Peyer's patch (tissue), 4 donors: ENCODE measurements around the gene NPTXR. TPM values are rescaled to one million over a fixed set of nuclear protein-coding genes. Genes with fewer than 3 reads are reported as not detected.

ENCODE experiments used
- DNase-seq, 3 donors: peaks; one replicate each; pipeline ENCODE4 v3.0.0-alpha.2; 2017 to 2019
- H3K27ac ChIP-seq, 4 donors: fragments of 200-600 bp; sonication (generic); one replicate each; pipeline ENCODE4 v1.5.1; 2016 to 2019
- H3K27me3 ChIP-seq, 2 donors: fragments of 200-600 bp; sonication (generic); one replicate each; pipeline ENCODE4 v1.5.1; 2019
- H3K36me3 ChIP-seq, 3 donors: fragments of 200-600 bp; sonication (generic); one replicate each; pipeline ENCODE4 v1.5.1; 2016 to 2019
- H3K4me1 ChIP-seq, 4 donors: fragments of 200-600 bp; sonication (generic); one replicate each; pipeline ENCODE4 v1.5.1; 2016 to 2019
- H3K4me3 ChIP-seq, 4 donors: fragments of 200-600 bp; sonication (generic); 1 replicate in 3 of 4; 2 replicates in 1 of 4; pipeline ENCODE4 v1.5.1; 2016 to 2019; ENCODE audit warnings: mild to moderate bottlenecking in 1 of 4
- H3K9me3 ChIP-seq, 4 donors: fragments of 200-600 bp; sonication (generic); one replicate each; pipeline ENCODE4 v1.5.1; 2016 to 2019; ENCODE audit warnings: mild to moderate bottlenecking in 1 of 4
- POLR2A ChIP-seq, 2 donors: fragments of 450-650 bp; IDR thresholded peaks; one replicate each; pipeline ENCODE4 v1.5.1; 2017; ENCODE audit warnings: antibody characterized with exemption in 2 of 2, mild to moderate bottlenecking in 2 of 2, moderate library complexity in 2 of 2
- total RNA-seq, 4 donors: library from RNA; depleted of rRNA; stranded (reverse); fragments of >200 nt; gene quantifications; one replicate each; pipeline ENCODE4 v1.1.0, GENCODE V29; 2016
- TF ChIP-seq, protein P1 (sequence below), 6 experiments: fragments of 450-650 bp in 4 of 6; fragments of 200-600 bp in 2 of 6; sonication (generic) in 1 of 6; IDR thresholded peaks; one replicate each; pipeline ENCODE4 v1.5.1; 2017 to 2019; ENCODE audit warnings: antibody characterized with exemption in 6 of 6, mild to moderate bottlenecking in 3 of 6, moderate library complexity in 1 of 6

Gene NPTXR
- total RNA-seq, 4 donors from 2014 or later = 0.53 to 2.8 (median 1.1) TPM

DNA sequence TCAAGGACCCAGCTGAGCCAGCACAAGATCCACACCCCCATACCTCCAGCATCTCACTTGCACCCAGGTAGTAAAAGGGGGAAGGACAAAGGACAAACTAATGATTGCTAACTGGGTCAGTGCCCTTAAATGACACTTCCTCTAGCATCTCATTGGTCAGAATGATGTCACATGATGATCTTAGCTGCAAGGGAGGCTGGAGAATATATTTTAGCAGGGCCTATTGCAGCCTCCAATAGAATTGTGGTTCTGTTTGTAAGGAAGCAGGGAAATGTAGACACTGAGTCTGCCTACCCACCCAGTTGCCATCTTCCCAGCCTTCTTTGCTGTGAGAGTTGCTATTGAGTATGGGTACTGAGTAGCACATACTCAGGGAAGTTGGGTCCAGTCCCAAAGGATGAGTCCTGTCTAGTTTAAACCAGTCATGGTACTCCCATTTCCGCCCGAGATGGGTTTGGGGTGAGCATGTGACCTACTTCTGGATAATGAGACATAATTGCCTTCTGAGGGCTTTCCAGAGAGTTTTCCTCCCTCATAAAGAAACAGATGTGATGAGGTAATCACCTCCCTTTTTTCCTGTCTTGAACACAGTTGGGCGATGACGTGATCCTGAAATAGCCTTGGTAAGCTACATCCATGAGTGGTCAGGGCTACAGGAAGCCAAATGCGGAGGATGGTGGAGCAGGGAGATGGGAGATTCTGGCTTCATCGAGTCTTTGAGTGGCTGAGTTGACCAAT is 44.4 kb downstream of the NPTXR start:
- no peak for TF ChIP-seq POLR2A (IDR thresholded peaks at IDR 0.05)
- TF ChIP-seq, protein P1, sequence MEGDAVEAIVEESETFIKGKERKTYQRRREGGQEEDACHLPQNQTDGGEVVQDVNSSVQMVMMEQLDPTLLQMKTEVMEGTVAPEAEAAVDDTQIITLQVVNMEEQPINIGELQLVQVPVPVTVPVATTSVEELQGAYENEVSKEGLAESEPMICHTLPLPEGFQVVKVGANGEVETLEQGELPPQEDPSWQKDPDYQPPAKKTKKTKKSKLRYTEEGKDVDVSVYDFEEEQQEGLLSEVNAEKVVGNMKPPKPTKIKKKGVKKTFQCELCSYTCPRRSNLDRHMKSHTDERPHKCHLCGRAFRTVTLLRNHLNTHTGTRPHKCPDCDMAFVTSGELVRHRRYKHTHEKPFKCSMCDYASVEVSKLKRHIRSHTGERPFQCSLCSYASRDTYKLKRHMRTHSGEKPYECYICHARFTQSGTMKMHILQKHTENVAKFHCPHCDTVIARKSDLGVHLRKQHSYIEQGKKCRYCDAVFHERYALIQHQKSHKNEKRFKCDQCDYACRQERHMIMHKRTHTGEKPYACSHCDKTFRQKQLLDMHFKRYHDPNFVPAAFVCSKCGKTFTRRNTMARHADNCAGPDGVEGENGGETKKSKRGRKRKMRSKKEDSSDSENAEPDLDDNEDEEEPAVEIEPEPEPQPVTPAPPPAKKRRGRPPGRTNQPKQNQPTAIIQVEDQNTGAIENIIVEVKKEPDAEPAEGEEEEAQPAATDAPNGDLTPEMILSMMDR (IDR thresholded peaks at IDR 0.05) = no peak
- Histone ChIP-seq H3K27ac (no peak overlapping the region), H3K36me3 (no peaks in the 10 kb centered on the region), H3K9me3 (peaks cover 0 to 3% (median 0%) of the 10 kb centered on the region in 4 donors), H3K27me3 (no peaks in the 10 kb centered on the region), H3K4me3 (no peak overlapping the region), H3K4me1 (no peaks in the 10 kb centered on the region)
- no peak for DNase-seq

DNA sequence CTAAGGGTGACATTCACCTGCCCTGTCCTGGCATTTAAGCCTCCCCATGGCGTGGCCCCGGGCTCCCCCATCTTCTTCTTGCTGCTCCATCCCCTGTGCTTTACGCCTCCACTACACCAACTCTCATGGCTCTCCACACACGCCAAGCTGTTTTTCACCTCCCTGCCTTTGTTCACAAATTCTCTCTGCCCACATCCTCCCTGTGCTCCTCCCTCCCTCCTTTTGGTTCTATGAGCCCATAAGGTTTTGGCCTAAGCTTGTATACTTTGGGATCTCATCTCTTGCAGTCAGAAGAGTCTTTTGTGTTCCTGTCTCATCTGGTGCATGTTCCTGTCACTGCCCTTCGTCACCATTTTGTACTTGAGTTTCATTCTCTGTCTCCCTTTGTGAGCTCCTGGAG is 45.3 kb downstream of the NPTXR start:
- Histone ChIP-seq H3K27ac (no peak overlapping the region), H3K4me1 (peaks cover 0 to under 1% (median 0%) of the 10 kb centered on the region in 4 donors), H3K27me3 (no peaks in the 10 kb centered on the region), H3K4me3 (no peak overlapping the region), H3K9me3 (peaks cover 0 to 3% (median 0%) of the 10 kb centered on the region in 4 donors), H3K36me3 (no peaks in the 10 kb centered on the region)
- TF ChIP-seq, protein P1 (IDR thresholded peaks at IDR 0.05) = no peak
- no peak for TF ChIP-seq POLR2A (IDR thresholded peaks at IDR 0.05)
- no peak for DNase-seq

DNA sequence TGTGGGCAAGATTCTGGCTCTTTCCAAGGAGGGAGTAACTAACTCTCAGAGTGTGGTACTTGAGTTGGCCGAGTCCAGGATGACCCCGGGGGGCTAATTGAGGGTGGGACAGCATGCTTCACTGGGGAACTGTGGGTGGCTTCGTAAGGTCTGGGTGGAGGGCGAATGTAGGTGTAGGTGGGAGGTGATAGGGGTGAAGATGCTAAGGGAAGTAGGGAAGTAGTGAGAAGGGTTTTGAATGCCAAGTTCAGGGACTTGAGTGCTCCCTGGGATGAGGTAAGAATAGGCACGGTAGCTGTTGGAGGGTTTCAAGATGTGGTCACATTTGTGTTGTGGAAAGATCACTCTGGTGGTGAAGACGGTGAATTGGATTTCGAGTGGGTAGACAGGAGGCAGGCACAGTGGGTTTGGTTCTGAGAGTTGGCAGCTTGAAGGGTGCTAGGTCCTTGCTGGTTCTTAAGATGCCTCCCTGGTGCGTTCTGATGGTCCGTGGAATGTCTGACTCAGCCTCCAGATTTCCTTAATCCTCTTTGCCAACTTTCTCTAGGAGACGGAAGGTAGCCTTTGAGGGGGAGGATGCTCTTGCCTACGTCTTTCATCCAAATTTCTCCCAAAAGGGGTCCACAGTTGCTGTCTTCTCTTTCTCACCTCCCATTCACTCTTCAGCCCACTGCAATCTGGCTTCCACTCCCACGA is 47.4 kb downstream of the NPTXR start:
- H3K9me3 ChIP-seq = peaks cover 0 to 3% (median 0%) of the 10 kb centered on the region in 4 donors
- no peak overlapping the region for H3K4me3 ChIP-seq
- no peak for DNase-seq
- H3K27ac ChIP-seq = no peak overlapping the region
- no peaks in the 10 kb centered on the region for H3K36me3 ChIP-seq
- peaks cover 0 to 9% (median 3%) of the 10 kb centered on the region in 4 donors for H3K4me1 ChIP-seq
- no peaks in the 10 kb centered on the region for H3K27me3 ChIP-seq
- TF ChIP-seq, protein P1 (IDR thresholded peaks at IDR 0.05) = no peak
- TF ChIP-seq POLR2A (IDR thresholded peaks at IDR 0.05) = no peak

DNA sequence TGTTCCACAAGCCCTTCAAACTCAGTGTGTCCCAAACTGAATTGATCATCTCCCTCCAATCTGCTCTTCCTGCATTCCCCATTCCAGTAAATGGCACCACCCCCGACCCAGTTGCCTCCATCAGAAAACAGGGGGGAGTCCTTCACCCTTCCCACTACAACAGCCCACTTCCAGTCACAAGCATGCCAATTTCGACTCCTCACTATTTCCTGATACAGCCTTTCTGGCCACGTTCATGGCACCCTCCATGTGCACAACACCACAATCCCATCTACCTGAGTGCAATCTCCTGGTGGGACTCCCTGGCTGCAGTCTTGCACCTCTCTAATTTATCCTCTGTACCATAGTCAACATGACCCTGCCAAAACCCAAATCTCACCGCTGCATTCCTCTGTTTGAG is 48.3 kb downstream of the NPTXR start:
- peaks cover 0 to 1% (median 0%) of the 10 kb centered on the region in 3 donors for H3K36me3 ChIP-seq
- TF ChIP-seq, protein P1 (IDR thresholded peaks at IDR 0.05) = no peak
- TF ChIP-seq POLR2A (IDR thresholded peaks at IDR 0.05) = no peak
- DNase-seq = no peak

DNA sequence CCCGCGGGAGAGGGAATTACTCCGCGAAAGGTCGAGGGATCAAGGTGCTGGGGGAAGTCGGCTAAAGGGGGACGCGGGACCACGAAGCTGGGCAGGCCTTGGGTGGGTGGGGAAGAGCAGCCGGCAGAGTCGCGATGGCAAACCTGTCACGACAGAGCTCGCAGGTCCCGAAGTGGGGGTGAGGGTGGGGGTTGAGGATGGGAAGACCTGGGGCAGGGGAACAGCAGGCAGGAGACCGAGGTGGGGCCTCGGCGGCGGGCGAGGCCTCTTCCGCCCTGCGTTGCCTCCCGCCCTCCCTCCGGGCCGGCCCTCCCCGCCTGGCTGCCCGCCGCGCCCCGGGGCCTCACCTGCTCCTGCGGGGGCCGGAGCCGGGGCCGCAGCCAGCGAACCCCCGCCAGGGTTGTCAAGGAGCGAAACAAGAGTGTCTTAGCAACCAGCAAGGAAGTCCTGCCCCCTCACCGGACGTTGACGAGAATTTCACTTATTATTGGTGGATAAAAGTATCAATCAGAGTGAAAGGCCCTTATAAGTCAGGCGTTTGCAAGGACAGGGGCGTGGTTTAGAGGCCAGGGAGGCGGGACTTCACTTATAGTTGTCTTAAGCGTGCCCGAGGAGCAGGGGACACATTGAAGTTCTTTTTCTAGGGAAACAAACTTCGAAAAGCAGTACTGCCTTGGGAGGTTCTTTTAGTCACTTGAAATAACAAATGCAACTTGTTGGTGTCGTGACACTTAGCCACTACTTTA is 49.9 kb downstream of the NPTXR start, which contains the start of gene DNAL4:
Gene DNAL4, minus strand, starts transcription at position 423 of the 746 bp plus-strand sequence. CDS start 11,412 bp downstream, outside the sequence.
- TF ChIP-seq, protein P1 (IDR thresholded peaks at IDR 0.05) = no peak
- peak in 1 of 2 donors; percentile 8 for TF ChIP-seq POLR2A (IDR thresholded peaks at IDR 0.05)
- Histone ChIP-seq H3K4me1 (peaks cover 0 to 12% (median 3%) of the 10 kb centered on the region in 4 donors), H3K9me3 (no peaks in the 10 kb centered on the region), H3K27me3 (no peaks in the 10 kb centered on the region), H3K36me3 (peaks cover 0 to 10% (median 0%) of the 10 kb centered on the region in 3 donors), H3K27ac (peak within 1 kb of the TSS; percentile 75 to 86 (median 78)), H3K4me3 (peak within 1 kb of the TSS; percentile 80 to 91 (median 88))
- DNase-seq = peak; percentile 88 to 99 (median 97)

More for the DNA sequence above, 48.3 kb downstream of the NPTXR start:
- Histone ChIP-seq H3K4me3 (no peak overlapping the region), H3K27ac (no peak overlapping the region), H3K4me1 (peaks cover 0 to 9% (median 3%) of the 10 kb centered on the region in 4 donors), H3K9me3 (peaks cover 0 to 3% (median 0%) of the 10 kb centered on the region in 4 donors), H3K27me3 (no peaks in the 10 kb centered on the region)
